Lower lobe of right lung (tissue), 2 donors: Measurements from ENCODE around the gene DDX11. TPM values are rescaled to one million over a fixed set of nuclear protein-coding genes. Genes with fewer than 3 reads are reported as not detected.

Experiments
- ATAC-seq, 2 donors: fragments of 200-7000 bp; cut with Tn5 transposase; one replicate each; pipeline ENCODE4 v1.9.1; 2020 to 2022; ENCODE audit warnings: mild to moderate bottlenecking in 2 of 2, moderate library complexity in 2 of 2
- DNase-seq: peaks from one replicate; pipeline ENCODE4 v3.0.0-alpha.2; 2020
- H3K27ac ChIP-seq: fragments of 200-600 bp; one replicate; pipeline ENCODE4 v1.8.0; 2022
- H3K27me3 ChIP-seq: fragments of 200-600 bp; one replicate; pipeline ENCODE4 v1.8.0; 2022; ENCODE audit warnings: low read depth
- H3K36me3 ChIP-seq: fragments of 200-600 bp; one replicate; pipeline ENCODE4 v1.8.0; 2022; ENCODE audit warnings: mild to moderate bottlenecking
- H3K4me1 ChIP-seq: fragments of 200-600 bp; one replicate; pipeline ENCODE4 v1.8.0; 2022
- H3K4me3 ChIP-seq: fragments of 200-600 bp; one replicate; pipeline ENCODE4 v1.8.0; 2022; ENCODE audit warnings: mild to moderate bottlenecking
- H3K9me3 ChIP-seq: fragments of 200-600 bp; one replicate; pipeline ENCODE4 v1.8.0; 2022
- CTCF ChIP-seq: fragments of 200-600 bp; IDR thresholded peaks from one replicate; pipeline ENCODE4 v1.8.0; 2022; ENCODE audit warnings: antibody characterized with exemption, mild to moderate bottlenecking
- intact Hi-C: fragments of 100-400 bp; cut with DNase I; formaldehyde crosslinking; loops from one replicate; pipeline ENCODE4 v1.11.0; 2022
- total RNA-seq: library from RNA; stranded (reverse); fragmentation: NEBNext Ultra II Directional; extraction: Animal tissue kit (Norgen Biotek cat#: 25700); gene quantifications from one replicate; pipeline ENCODE4 v1.2.1, GENCODE V29; 2021
- donor health status: DM: no; HTN: yes; CAD: no; lungs with severe emphysema.

Gene DDX11
- total RNA-seq, 1 donor from 2014 or later: 8.9 TPM

GRCh38 chr12:31033146-31033545 lies 40.5 kb upstream of the DDX11 start:
- Histone ChIP-seq H3K4me3 (no peak overlapping the region), H3K36me3 (no peaks in the 10 kb centered on the region), H3K9me3 (no peaks in the 10 kb centered on the region), H3K27me3 (no peaks in the 10 kb centered on the region), H3K4me1 (no peaks in the 10 kb centered on the region), H3K27ac (no peak overlapping the region)
- intact Hi-C loops: no loop called here
- no peak for TF ChIP-seq CTCF
- no peak for ATAC-seq
- no peak for DNase-seq

DNA sequence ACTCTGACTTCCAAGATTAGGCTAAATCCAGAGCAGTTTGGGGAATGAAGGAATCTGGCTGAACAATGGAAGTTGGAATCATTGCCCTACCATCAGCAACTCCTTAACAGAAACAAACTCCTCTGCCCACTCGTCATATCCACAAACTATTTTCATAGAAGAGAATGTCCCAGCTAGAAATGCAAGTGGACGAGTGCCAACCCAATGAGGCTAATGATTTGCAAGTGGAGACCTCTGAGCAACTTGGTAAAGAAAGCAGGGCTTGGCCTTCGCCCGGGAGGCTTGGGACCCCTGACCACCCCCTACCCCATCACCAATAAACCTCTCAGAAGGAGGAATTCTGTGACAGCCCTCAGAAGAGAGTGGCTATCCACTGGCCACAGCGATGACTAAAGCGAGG lies 40.0 kb upstream of the DDX11 start:
- no peaks in the 10 kb centered on the region for H3K4me1 ChIP-seq

GRCh38 chr12:31034372-31034771 lies 39.3 kb upstream of the DDX11 start:
- no peak overlapping the region for H3K27ac ChIP-seq
- H3K9me3 ChIP-seq: no peaks in the 10 kb centered on the region
- H3K27me3 ChIP-seq: no peaks in the 10 kb centered on the region
- no peaks in the 10 kb centered on the region for H3K36me3 ChIP-seq
- DNase-seq: no peak
- intact Hi-C loops: no loop called here
- no peak for TF ChIP-seq CTCF
- ATAC-seq: no peak
- H3K4me1 ChIP-seq: no peaks in the 10 kb centered on the region
- H3K4me3 ChIP-seq: no peak overlapping the region

More for the DNA sequence above, 40.0 kb upstream of the DDX11 start:
- Histone ChIP-seq H3K36me3 (no peaks in the 10 kb centered on the region), H3K27ac (no peak overlapping the region), H3K9me3 (no peaks in the 10 kb centered on the region), H3K27me3 (no peaks in the 10 kb centered on the region), H3K4me3 (no peak overlapping the region)
- intact Hi-C loops: no loop called here
- ATAC-seq: no peak
- TF ChIP-seq CTCF: no peak
- no peak for DNase-seq

DNA sequence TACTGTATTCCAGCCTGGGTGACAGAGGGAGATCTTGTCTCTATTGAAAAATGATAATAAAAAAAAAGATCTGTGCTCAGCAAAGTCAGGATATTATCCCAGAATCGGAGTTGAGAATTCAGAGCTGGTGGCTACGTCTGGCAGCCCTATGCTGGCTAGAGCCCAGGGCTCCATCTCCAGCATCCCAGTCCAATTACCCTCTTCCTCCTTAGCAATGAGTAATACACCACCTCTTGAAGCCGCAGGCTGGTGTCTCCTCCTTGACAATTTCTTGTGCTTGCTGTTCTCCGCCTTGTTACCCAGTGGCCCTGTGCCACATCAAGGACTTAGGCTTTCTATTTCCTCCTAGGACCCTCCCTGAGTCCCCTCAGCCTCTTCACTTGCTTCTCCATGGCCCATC lies 38.4 kb upstream of the DDX11 start:
- intact Hi-C loops: no loop called here
- H3K27me3 ChIP-seq: no peaks in the 10 kb centered on the region
- no peak for ATAC-seq
- no peak overlapping the region for H3K4me3 ChIP-seq
- no peak for TF ChIP-seq CTCF
- DNase-seq: no peak
- no peaks in the 10 kb centered on the region for H3K4me1 ChIP-seq
- no peaks in the 10 kb centered on the region for H3K9me3 ChIP-seq
- H3K36me3 ChIP-seq: no peaks in the 10 kb centered on the region
- H3K27ac ChIP-seq: no peak overlapping the region

GRCh38 chr12:31035967-31036665 lies 37.5 kb upstream of the DDX11 start:
- DNase-seq: no peak
- intact Hi-C loops: no loop called here
- H3K4me1 ChIP-seq: no peaks in the 10 kb centered on the region
- no peaks in the 10 kb centered on the region for H3K36me3 ChIP-seq
- no peaks in the 10 kb centered on the region for H3K27me3 ChIP-seq
- no peak overlapping the region for H3K27ac ChIP-seq
- no peak overlapping the region for H3K4me3 ChIP-seq
- peak in 1 of 2 donors; percentile 42 for ATAC-seq
- no peaks in the 10 kb centered on the region for H3K9me3 ChIP-seq
- no peak for TF ChIP-seq CTCF
